ENCODE results near the gene CNST. TPM values are rescaled to one million over a fixed set of nuclear protein-coding genes. Genes with fewer than 3 reads are reported as not detected.
"Not testable (repeated sequence)": the region's sequence is repeated elsewhere in the genome, so short reads cannot be mapped to it uniquely, and the experiment has no call there.

The CNST gene
- total RNA-seq, 1 donor from 2014 or later, result 27.5 TPM

DNA sequence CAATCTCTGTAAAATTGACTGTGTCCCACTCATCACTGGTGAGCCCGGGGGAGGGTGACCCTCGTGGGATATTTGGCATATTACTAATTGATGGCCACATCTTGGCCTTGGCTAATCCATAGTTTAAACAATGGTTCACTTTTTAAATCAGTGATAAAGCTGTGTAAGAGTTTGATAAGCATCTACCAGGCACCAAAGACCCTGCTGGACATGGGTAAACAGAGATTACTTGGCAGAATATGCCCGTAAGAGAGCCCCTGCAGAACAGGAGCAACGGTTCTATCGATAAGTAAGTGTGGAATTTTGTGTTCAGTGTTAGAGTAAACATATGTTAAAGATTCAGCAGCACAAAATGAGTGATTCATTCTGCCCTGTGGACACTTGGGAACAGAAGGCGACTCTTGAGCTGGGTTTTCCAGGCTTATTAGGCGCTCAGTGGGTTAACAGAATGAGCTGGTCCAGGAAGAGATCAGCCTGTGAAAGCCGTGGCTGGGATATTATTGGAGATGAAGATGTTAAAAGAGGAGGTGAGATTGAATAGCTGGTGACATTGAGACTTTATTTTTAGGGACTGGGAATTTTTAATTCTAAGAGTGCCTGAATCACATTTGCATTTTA, 55.9 kb downstream of the CNST start:
- DNase-seq, result no peak

GRCh38 chr1:246624091-246624490, 57.8 kb downstream of the CNST start:
- no peak for DNase-seq

DNA sequence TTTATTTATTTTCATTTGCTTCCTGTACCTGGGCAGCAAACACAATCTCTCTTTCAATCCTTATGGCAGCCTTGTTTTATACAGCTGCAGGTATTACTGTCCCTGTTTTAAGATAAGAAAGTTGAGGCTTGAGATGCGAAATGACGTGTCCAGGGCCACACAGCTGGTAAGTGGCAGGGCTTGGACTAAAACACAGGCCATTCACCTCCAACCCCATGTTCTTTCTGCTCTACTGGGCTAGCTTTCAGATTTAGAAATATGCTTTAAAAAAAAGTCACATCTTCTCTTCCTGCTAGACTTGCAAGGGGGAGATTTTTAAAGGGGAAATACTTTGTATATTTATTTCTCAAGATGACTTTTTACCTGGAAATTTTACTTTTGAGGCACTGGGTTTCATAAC, 62.8 kb downstream of the CNST start:
- DNase-seq, result no peak

- no peak for DNase-seq
Measured at GRCh38 chr1:246629976-246630375, 63.7 kb downstream of the CNST start.

GRCh38 chr1:246631426-246631825, 65.2 kb downstream of the CNST start:
- DNase-seq, result no peak

DNA sequence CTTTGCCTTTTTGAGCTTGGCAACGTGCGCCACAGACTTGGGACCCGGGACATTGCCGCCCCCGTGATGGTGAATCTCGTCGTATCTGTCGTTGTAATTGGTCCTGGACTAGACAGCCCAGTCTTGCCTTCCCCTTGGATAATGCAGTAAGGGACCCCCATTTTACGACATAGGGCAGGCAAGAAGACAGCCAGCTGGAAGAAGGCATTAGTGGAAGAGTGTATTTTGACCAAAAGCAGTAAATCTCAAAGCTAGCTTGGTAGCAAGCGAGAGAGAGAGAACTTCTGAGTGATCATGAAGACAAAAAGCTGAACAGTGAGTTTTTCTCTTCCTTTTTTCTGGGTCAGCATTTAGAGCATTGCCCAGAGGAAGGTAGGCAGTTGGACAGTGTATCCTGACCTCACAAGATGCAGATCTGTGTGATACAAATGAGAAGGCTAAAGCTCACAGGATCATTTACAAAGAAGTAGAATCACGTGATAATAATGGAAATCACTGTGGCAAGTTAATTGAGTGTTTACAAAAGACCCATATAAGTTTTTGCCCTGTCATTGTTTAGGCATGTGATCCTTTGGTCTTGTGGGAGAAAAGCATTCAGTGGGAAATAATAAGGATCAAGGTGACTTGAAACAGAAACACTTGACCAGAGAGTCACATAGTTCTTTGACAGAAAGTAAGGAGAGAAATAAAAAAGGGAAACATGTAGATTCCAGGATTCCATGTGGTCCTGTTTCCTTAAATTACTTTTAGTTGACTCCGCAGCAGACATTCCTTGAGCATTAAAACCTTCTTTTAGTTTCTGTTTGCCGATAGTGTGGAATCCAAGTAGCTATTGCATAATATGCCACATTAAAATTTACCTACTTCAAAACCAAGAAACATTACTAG, 66.3 kb downstream of the CNST start:
- no peak for DNase-seq

GRCh38 chr1:246634659-246635058, 68.4 kb downstream of the CNST start:
- DNase-seq, result not testable (repeated sequence)

DNA sequence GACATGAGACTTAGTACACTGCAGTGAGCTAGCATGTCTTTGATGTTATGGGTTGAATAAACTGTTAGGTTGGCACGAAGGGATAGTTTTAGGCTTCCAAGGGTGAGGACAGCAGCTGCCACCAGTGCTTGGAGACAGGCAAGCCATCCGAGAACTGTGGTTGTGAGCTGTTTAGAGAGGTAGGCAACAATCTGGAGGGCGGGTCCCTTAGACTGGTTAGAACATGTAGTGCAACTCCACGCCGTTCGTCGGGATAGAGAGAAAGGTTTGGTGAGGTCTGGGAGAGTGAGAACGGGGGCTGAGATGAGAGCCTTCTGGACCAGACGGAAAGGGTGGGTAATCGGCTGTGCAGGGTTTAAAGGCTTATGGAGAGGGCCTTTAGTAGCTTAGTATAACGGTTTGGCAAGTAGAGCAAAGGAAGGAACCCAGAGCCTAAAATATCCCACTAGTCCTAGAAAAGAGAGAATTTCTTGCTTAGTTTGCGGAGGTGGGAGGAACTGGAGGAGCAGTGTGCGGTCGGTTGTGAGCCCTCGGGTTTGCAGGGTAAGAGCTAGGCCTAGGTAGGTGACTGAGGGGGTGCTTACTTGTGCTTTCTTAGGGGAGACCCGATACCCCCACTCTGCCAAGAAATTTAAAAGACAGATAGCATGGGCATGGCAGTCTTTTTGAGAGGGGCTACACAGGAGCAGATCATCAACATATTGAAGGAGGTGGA, 72.8 kb downstream of the CNST start:
- DNase-seq, result peak; percentile 6

GRCh38 chr1:246639732-246640131, 73.5 kb downstream of the CNST start:
- no peak for DNase-seq

GRCh38 chr1:246640747-246641146, 74.5 kb downstream of the CNST start:
- DNase-seq, result no peak

GRCh38 chr1:246641394-246641793, 75.1 kb downstream of the CNST start:
- no peak for DNase-seq

GRCh38 chr1:246642719-246643118, 76.5 kb downstream of the CNST start:
- no peak for DNase-seq

GRCh38 chr1:246647113-246647512, 80.9 kb downstream of the CNST start:
- peak; percentile 75 for DNase-seq

GRCh38 chr1:246647513-246647912, 81.3 kb downstream of the CNST start:
- DNase-seq, result no peak

- DNase-seq, result no peak
Measured at GRCh38 chr1:246651012-246651695, 84.9 kb downstream of the CNST start.

DNA sequence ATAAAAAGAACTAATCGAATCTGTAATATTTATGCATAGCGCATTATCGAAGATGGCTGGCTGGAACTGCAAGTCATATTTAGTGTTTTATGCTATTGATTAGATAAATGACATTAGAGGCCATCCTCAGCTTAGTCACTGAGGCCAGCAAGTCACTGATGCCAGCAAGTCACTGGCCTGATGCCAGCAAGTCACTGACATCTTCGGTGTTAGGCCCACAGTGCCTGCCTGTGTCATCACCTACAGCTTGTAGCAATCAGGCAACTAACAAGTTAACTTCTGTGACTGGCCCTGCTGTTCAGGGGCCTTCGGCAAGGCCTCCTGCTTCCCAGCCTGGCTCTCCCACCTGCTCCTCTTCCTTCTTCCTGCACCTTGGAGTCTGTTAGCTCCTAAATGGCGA, 92.3 kb downstream of the CNST start:
- DNase-seq, result no peak

DNA sequence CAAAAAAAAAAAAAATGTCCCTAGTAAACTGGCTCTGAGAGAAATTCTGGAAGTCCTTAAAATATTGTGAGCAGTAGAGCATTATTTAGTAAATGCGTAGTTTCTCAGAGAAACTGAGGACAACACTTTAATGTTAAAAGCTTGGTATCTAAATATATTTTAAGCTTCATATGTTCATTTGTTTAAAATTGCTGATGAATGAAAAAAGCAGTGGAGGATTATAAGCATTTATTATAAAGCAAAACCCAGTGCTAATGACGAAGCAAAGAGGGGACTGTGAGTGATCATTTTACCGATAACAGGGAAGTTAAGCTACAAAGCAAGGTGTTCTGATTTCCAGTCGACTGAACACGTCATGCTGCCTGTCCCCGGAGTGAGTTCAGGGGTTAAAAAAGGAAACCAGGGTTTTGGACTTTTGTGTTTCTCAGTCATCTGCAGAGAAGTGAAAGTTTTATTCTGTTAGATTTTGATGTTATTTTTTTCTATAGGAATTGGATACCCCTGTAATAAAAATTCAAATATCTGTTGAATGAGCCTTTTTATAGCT, 93.4 kb downstream of the CNST start:
- DNase-seq, result no peak

DNA sequence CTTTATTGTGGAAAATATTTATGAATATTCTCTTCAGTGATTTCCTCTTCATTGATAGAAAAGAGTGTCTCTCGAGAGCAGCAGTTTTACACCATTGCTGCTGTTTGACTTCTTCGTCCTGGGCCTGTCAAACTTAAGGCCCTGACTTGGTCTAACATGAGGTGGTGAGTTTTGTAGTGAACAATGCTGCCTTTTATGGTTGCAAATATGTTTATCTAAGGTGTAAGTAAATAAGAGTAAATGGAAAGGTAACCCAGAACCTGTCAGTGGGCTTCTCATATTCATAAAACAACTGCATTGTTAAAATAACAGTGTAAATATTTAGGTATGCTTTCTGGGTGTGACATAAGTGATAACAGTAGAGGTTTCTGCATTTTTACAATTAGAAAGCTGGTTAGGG, 95.2 kb downstream of the CNST start:
- DNase-seq, result no peak

DNA sequence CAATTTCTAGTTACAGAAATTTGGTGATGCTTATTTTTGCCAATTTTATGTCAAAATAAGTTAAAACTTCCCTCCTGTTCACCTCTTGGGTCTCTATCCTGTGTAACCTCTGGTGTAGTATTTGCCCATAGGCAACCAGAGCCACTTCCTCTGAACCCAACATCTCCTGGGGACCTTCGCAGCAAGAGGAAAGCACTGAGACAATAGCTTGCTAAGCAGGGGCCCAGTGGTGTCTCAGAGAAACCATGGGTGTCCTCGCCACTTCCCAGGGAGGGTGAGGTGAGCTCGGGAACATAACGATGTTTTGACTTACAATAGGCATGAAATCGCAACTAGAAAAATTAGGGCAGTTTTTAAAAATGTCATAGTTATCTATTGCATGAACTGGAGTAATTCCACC, 101.5 kb downstream of the CNST start:
- DNase-seq, result no peak

DNA sequence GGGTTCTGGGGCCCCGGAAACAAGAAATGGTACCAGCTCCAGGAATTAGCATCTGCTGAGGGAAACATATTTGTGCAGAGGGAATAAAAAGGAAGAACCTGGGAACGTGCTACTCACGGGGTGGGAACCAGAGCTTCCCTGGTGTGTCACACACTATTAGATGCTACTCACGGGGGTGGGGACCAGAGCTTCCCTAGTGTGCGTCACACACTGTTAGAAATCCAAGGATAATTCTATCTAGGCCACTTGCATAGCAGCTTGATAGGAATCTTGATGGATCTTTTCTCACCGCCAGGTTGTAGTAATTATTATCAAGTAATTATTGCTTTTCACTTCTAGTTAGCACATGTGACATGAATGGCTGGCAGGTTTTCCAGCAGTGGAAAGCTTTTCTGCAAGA, 103.4 kb downstream of the CNST start:
- DNase-seq, result no peak

- DNase-seq, result no peak
Measured at GRCh38 chr1:246674049-246674448, 107.8 kb downstream of the CNST start.

DNA sequence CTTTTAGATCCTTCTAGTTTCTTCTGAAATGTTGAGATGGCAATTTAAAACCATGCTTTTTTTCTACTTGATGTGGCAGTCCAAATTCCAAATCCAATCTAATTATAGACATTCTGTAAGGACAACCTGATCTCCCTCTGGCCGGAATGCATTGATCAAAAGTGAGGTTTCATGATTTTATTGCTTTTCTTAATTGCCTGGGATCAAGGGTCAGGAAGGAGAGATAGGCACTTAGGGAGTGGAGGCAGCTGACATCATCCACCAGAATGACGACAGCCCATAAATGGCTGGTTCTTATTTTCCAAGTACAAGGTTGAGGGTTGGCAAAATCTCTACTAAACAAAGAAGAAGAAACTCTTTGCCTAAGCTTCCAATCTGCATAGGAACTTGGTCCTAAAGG, 111.6 kb downstream of the CNST start:
- DNase-seq, result no peak

Measured in tongue (tissue), 2 donors.